ENCODE measurements around the gene CCP110. TPM values are rescaled to one million over a fixed set of nuclear protein-coding genes. Genes with fewer than 3 reads are reported as not detected.

CCP110 gene
- total and polyA plus RNA-seq, 2 of the 13 experiments (the other 11 are each of a cell fraction or from before 2014, with no cell fraction given): 10.0 to 11.1 TPM

DNA sequence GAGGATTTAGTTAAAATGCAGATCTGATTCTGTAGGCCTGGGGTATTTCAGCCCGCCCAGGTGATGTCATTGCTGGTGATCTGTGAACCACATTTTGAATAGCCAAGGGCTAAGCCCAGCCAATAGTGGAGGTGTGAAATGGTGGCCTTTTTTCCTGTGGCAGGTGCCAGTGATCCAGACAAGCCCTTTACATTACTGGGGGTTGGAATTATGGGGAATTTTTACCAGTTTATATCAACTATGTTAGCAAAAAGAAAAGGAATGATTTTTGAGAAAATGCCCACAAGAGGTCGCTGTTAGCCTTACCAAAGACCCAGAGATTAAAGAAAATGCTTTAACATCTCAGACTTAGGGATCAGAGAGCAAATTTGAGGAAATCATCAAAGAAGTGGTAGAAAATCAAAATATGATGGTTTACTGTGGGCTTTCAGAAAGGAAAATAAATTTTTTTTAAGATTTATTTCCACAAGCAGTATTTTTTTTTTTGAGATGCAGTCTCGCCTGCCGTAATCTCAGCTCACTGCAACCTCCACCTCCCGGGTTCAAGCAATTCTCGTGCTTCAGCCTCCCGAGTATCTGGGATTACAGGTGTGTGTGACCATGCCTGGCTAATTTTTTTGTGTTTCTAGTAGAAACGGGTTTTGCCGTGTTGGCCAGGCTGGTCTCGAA is 35.6 kb downstream of the CCP110 start (continued):
- TF ChIP-seq CHD4 (IDR thresholded peaks at IDR 0.05; ENCODE audit: borderline replicate concordance, low read length): no peak
- TF ChIP-seq STAG1 (CRISPR knock-in tag; IDR thresholded peaks at IDR 0.05): peak; percentile 83
- no peak for TF ChIP-seq ZNF276 (CRISPR knock-in tag; IDR thresholded peaks at IDR 0.05; ENCODE audit: low read depth)

DNA sequence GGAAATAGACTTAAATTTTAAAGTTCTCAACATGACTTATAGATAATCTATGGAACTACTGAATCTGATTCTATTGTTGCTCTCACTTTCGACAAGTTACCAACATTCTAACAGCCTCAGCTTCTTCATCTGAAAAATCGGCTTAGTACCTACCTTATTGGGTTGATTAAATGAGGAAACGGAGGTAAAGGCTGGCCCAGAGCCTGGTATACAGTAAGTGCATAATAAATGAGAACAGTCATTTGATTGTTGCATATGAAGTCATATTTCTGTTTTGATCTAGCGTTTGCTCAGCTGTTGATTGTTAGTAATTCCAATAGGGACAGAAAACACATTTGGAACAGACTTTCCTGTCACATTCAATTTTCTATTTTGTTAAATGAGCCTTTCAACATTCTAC is 36.3 kb downstream of the CCP110 start:
- FAIRE-seq (no peak), DNase-seq (ENCODE audit: low spot score) (no peak), ATAC-seq (no peak)
- Histone ChIP-seq H3K36me3 (replicated peaks in 1 of 2; ENCODE audit: control insufficient read depth in 1 of 2, insufficient read depth in 2 of 2, low read length in 2 of 2) (no peaks in the 10 kb centered on the region), H3K9me3 (ENCODE audit: low read length) (peaks cover 9% of the 10 kb centered on the region), H3K4me1 (ENCODE audit: insufficient read depth, low read length) (peaks cover 6% of the 10 kb centered on the region), H3K4me2 (ENCODE audit: low read depth, low read length) (no peak overlapping the region), H3K27ac (ENCODE audit: extremely low read length, insufficient read depth, low read length) (no peak overlapping the region), H2AFZ (ENCODE audit: low read length) (no peak overlapping the region), H4K20me1 (ENCODE audit: insufficient read depth, low read length) (no peaks in the 10 kb centered on the region), H3K27me3 (ENCODE audit: control insufficient read depth in 1 of 2, insufficient read depth in 2 of 2, low read length in 2 of 2) (no peaks in the 10 kb centered on the region), H3K9ac (ENCODE audit: insufficient read depth, low read depth, low read length) (no peak overlapping the region), H3K79me2 (ENCODE audit: insufficient read depth, low read length) (no peaks in the 10 kb centered on the region), H3K4me3 (replicated peaks in 1 of 3; ENCODE audit: insufficient read depth in 1 of 3, low read depth in 2 of 3, low read length in 3 of 3) (no peak overlapping the region)
- intact Hi-C loops (cut with micrococcal nuclease; ENCODE audit: unreplicated experiment): no loop called here
- in situ Hi-C loops (cut with HindIII; ENCODE audit: extremely low pct_ligation_motif_present, low pct_unique_long_range_greater_than_20kb): no loop called here
- ChIA-PET CTCF (ENCODE audit: low intra/inter-chr PET ratio, low total read pairs) (interaction anchor here (1.1 to 2.4 kb wide), 3 partner anchors 41 to 325 kb away, joined by 3 to 30 read pairs (median 5); partner anchors contain the start of gene GPRC5B), POLR2A (no interaction called here)
- no peak for TF ChIP-seq ZNF678 (CRISPR knock-in tag; IDR thresholded peaks at IDR 0.05)
- TF ChIP-seq ZNF326 (CRISPR knock-in tag; IDR thresholded peaks at IDR 0.05; ENCODE audit: borderline replicate concordance): no peak
- TF ChIP-seq ZKSCAN8 (CRISPR knock-in tag; IDR thresholded peaks at IDR 0.05; ENCODE audit: borderline replicate concordance): peak; percentile 91
- BruUV-seq (replicated peaks): no TSS peak
- WGBS (ENCODE audit: low lambda C conversion rate): 44% methylated on average over 4 of the region's 4 CpGs
